HCEC 1CT (cell line): Measurements from ENCODE around the gene KIF6.

Source experiments
- DNase-seq: peaks from one replicate; pipeline ENCODE4 v3.0.0-alpha.2; 2017

Gene KIF6

GRCh38 chr6:39440039-39440426, 285.2 kb downstream of the KIF6 start:
- DNase-seq = no peak

GRCh38 chr6:39439342-39440038, 285.7 kb downstream of the KIF6 start:
- no peak for DNase-seq

GRCh38 chr6:39433630-39434029, 291.6 kb downstream of the KIF6 start:
- DNase-seq = no peak

DNA sequence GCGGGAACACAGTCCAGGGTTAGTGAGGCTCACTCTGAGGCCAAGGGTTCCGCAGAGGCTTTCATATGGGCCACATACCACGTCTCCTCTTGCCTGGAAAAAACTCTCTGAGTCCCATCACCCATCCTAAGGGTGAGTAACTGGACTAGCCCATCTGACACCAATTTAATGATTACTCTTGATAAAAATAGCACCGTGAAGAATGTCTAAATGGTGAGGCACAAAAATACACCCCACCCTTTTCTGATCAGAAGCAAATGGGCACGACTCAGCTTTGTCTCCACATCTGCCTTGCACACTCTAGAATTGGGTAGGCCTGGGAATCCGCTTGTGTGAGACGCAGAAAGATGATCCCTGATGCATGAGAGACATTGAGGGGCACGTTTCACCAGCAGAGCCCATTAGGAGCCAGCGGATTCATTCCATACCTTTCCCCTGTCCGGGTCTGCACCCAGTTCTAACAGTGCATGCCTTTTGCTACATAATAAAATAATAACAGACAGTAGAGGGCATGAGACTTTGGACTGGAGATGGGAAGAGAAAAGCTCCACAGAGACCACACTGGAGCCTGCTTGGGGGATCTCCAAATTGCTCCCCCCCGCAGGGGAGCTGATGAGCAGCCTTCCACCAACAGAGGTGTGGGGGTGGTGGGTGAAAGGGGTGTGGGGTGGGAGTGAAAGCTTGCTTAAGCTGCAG, 292.7 kb downstream of the KIF6 start:
- DNase-seq = no peak

DNA sequence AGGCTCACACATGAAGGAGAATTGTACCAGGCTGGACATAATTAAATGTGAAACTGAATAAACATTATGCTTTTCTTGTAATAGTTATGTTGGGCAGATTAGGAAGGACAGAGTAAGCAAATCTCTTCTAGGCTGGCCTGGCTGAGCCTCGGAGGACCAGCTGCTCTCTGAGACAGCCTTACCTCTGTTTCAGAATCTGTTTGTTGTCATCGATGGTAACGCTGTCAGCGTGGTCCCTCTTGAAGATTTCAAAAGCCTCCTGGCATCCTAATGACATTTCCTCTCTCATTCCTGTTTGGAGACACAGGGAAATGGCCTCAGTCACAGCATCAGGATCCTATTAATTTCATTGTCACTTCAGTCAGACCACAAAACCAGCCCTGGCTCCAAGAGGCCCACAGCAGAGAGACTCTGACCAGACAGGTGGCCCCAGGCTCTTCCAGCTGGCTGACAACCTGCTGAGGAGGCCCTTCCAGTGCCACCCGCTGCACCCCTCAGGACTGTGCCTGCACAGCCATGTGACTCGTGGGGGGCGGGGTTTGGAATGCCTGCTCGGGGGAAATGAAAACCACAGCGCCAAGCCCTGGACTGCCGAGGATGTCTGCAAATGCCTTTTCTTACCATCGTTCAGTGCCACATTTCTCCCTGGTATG, 294.2 kb downstream of the KIF6 start:
- DNase-seq = no peak

DNA sequence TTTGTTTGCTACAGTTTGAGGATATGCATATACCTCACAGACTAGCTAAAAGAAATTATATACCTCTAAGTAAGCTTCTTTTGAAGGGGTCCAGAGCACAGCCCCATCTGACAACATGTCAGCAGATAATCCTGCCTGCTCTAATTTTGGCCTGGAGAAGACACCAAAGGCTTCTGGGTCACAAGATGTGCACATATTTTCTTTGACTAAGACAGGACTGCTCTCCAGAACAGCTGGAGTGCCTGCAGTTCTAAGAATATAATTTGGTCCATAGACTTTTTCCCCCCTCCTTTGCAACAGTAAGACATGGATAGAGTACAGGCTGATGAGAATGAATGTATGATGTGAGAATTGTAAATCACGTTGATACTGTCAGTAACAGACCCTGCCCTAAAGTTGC, 294.8 kb downstream of the KIF6 start:
- no peak for DNase-seq

DNA sequence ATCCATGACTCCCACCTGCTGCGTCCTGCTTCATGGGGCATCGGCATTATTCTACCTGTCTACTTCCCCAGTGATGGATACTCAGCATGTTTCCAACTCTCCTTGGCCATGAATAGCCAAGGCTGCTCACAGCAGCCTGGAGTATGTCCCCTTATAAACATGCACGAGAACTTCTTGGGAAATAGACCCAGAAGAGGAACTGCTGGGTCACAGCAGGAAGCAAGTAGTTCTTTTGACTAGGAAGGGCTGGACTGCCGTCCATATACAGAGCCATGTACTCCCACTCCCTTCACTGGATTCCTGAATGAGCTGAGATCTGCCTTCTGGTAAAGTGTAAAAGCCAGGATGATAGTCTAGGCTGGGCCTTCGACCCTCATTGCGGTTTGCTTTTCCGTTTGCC, 296.4 kb downstream of the KIF6 start:
- no peak for DNase-seq

- DNase-seq = no peak
These were observed 297.1 kb downstream of the KIF6 start for GRCh38 chr6:39428152-39428551.

GRCh38 chr6:39426073-39426456, 299.1 kb downstream of the KIF6 start:
- DNase-seq = no peak

DNA sequence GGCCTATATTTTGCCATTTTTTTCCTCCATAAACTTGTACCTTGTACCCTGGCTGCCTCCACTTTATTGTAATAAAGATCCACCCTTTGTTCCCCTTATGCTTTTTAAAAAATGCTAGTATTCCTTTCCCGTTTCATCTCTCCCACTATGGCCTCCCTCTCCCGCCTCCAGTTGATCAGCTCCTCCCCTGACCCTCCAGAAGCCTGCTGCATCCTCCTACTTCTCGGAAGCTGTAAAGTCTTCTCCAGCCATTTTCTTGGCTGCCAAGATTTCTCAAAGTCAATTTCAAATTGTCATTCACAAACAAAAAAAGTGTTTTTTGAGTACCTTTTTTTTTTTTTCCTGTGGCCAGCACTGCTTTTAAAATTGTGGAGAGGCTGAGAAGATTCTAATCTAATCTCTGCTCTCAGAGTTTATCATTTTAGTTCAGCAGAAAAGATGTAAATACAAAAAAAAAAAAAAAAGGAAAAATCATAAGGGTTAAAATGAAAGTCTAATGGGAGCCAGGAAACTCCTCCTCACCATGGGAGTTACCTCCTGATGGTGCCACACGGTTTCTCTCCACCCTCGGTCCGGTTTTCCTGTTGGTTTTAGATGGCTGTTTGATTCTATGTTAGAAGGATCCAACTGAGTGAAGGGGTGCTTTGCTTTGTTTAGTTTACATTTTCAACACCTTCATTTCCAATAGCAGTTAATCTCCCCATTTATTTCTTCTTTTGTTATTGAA, 299.7 kb downstream of the KIF6 start:
- DNase-seq = no peak

DNA sequence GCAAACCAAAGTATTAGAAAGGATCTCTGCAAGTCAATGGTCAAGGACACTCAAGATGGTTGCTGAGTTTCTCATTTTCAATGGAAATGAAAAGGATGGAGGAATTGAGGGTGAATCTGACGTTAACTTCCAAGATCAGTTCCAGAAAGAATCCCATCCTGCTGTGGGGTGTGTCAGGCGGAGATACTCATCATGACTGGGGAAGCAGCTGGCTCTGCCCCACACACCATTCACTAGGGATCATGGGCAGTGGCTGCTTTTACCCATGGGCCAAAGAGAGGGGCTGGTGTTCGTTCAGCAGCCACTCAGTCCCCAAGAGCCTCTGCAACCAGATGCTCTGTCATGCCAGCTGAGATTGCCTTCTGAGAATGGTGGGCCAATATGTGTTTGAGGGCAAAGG, 300.4 kb downstream of the KIF6 start:
- no peak for DNase-seq

DNA sequence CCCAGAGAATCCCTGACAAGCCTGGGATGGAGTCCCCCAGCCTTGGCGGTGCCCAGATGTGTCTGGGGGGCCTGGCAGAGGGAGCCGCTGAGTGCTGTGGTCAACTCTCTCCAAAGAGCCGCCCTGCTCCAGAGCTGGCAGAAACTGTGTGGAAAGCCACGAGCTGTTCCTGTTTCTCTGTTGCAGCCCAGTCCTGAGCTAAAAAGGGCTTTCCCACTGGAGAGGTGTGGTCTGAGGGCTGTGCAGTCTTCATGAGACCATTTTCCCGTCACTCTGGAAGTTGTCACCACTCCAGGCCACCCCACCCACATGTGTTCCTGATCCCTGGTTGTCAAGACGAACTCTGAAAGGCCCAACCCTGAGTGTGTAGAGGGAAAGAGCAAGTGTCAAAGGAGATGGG, 303.0 kb downstream of the KIF6 start:
- no peak for DNase-seq

GRCh38 chr6:39421383-39422225, 303.6 kb downstream of the KIF6 start:
- no peak for DNase-seq

DNA sequence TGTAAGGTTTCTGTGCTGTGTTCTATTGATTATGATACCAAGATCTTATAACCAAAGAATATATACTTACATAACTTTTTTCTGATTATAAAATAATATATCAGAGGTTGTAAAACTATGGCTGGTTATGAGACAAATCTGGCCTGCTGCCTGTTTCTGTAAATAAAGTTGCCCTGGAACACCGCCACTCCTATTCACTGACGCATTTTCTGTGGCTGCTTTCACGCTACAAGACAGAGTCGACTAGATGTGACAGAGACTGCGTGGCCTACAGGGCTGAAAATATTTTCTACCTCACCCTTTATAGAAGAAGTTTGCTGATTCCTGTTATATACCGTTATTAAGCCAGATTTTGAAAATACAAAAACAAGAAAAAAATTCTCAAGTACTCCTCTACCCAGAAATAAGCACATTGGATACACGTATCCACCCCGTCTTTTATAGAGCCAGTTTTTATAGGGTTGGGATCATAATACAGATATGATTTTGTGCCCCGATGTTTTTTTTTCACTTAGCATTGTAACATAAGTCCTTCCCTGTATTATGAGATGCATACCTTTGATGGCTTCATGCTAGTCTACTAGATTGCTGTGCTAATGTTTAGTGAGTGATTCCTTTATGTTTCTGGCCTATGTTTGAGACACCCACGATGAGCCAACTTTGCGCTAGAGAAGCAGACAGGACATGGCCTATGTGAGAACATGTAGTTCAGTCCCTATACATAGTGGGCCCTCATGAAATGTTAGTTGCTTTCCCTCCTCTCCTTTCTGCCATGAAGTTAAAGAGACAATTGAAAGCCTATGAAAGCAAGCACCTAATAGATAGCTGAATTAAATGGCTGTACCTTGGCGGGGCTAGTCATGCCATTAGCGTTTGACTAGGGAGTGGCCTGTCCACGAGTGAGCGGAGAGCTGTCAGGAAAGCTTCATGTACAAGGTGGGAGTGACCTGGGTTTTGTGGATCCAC, 304.6 kb downstream of the KIF6 start:
- DNase-seq = no peak

- no peak for DNase-seq
These were observed 305.6 kb downstream of the KIF6 start for GRCh38 chr6:39419607-39420006.

DNA sequence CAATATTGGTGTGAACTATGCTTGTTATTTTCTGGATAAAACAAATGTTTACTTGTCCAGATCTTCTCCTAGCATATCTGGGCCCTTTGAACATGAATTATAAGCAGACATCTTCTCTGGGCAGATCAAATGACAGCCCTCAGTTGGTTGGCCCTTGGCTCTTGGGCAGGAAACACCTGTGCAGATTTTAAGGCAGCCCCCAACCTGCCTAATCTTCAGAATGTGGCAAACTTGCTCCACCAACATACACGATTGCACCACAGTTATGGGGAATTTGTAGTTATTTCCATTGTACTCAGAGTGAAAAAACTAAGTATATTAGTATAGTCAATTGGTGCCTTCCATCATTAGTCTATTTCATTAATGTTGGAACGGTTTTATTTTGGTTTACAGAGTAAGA, 307.8 kb downstream of the KIF6 start:
- no peak for DNase-seq

DNA sequence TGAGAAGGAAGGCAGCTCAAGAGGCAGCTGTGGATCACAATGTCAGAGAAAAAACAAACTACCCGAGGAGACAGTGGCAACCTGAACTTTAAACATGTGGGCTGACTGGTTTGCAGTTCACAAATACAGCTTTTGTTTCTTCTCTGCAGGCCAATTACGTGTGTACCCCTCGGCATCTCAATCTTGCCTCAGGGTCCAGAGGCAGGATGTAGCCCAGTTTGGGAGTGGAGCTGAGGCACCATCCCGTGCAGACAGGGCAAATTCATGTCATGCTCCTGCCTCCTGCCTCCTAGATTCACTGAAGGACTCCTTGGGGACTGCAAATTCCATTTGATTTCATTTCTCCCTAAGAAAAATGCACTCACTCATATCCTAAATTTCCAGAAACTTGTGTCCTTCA, 308.5 kb downstream of the KIF6 start:
- DNase-seq = no peak

DNA sequence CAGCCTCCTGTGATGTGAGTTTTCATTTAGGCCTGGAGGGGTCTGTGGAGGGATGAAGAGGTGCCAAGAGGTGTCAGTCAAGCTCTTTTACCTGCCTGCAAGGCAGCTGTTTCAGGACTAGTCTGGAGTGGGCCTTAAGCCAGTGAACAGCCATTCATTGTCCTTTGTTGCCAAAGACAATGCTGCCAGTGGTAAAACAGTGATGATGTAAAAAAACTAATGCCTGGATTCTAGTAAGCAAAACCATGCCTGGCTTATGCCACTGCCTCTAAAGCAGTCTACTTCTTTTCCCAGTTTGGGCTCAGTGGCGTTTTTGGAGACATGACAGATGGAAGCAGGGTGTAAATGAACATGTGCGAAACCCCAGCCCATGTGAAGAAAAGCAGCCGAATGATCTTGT, 309.2 kb downstream of the KIF6 start:
- DNase-seq = no peak

DNA sequence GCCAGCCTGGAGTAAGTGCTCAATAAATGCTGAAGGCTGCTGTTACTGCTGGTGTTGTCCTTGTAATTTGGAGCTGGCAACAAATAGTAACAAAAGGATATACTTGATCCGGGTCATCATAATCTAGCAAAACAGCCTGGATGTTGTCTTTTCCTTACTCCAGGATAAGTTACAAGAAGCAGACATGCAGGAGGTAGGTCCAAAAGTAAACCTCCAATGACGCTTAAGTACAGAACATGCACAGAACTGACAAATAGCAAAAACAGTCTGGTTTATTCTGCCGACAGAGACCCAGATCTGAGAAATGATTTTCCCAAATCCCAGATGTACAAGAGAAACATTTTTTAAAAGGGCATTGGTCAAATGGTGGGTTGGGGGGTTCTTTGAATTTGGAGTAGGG, 309.7 kb downstream of the KIF6 start:
- no peak for DNase-seq

DNA sequence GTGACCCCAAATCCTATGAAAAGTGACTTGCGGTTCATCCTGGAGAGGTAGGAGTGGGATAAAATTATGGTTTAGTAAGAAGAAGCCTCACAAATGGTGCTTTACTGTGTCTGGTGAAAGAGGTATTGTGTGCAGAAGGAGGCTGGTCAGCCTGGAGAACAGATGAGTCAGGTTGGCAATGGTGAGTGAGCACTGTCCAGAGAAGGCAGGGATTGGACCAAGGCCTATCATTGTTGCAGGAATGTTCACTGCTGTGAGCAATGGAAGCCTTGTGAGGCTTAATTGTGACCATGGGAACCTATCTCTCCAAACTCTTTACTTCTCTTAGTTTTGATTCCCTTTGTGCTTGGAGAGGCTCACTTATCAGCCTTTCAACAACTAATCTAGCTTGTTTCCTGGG, 313.7 kb downstream of the KIF6 start:
- no peak for DNase-seq

DNA sequence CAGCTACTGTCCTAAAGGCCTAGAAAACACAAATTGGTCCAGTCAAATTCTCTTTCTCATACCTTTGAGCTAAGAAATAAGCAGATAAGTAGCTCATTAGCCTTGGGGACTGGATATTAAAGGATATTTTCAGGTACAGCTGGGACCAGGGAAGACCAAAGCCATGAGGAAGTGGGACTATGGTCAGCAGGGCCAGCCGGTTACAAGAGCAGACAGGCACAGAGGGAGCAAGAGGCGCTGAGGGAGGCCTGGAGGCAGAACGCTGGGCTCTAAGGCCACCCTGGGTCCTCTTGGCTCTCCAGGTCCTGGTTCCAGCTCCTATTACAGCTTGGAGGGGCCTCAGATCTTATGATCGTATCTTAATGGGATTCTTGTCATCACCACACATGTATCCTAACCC, 314.2 kb downstream of the KIF6 start:
- DNase-seq = no peak

DNA sequence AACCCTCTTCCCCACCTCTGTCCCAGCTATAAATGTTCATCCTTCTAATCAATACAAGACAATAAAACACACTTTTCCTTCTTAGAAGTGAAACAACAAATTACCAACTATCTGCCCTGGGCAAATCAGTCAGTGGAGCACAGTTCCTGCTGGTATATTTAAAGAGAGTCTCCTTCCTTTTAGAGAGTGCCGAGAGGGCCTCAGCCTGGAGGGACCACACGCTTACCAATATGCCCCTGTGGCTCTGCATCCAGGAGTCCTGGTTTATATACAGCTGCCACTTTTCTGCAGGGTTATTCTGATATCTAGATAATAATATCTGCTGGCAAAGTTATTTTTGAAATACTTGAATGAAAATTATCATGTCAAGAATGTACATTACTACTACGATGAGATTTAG, 315.3 kb downstream of the KIF6 start:
- no peak for DNase-seq
